Osteocyte (in vitro differentiated cells): Measurements from ENCODE around the gene TBC1D17. TPM values are rescaled to one million over a fixed set of nuclear protein-coding genes. Genes with fewer than 3 reads are reported as not detected.
A peak's percentile ranks its signal among the peaks of the same experiment; 100 is the strongest.

Experiments used
- DNase-seq: peaks from one replicate; pipeline ENCODE4 v3.0.0; 2021; ENCODE audit warnings: mixed read lengths; ENCODE audit not compliant: unreplicated experiment; ENCODE audit errors: extremely low spot score
- H3K27ac Mint-ChIP-seq: one replicate; pipeline ENCODE4 v1.8.0; 2021; ENCODE audit warnings: mild to moderate bottlenecking, mixed read lengths; ENCODE audit not compliant: unreplicated experiment
- H3K27me3 Mint-ChIP-seq: one replicate; pipeline ENCODE4 v1.8.0; 2021; ENCODE audit warnings: mixed read lengths; ENCODE audit not compliant: unreplicated experiment
- H3K36me3 Mint-ChIP-seq: one replicate; pipeline ENCODE4 v1.8.0; 2021; ENCODE audit warnings: mixed read lengths; ENCODE audit not compliant: unreplicated experiment
- H3K4me1 Mint-ChIP-seq: one replicate; pipeline ENCODE4 v1.8.0; 2021; ENCODE audit warnings: mixed read lengths; ENCODE audit not compliant: unreplicated experiment
- H3K4me3 Mint-ChIP-seq: one replicate; pipeline ENCODE4 v1.8.0; 2021; ENCODE audit warnings: mild to moderate bottlenecking, moderate library complexity, mixed read lengths; ENCODE audit not compliant: unreplicated experiment
- H3K9me3 Mint-ChIP-seq: one replicate; pipeline ENCODE4 v1.8.0; 2021; ENCODE audit warnings: mixed read lengths; ENCODE audit not compliant: unreplicated experiment
- CTCF ChIP-seq: fragments of 200-600 bp; sonication (generic); IDR thresholded peaks from 2 replicates; pipeline ENCODE4 v1.5.0; 2021; ENCODE audit warnings: antibody characterized with exemption, mild to moderate bottlenecking, moderate library complexity
- long read RNA-seq: library from polyadenylated mRNA; unstranded; transcript quantifications from one replicate; pipeline ENCODE4 v2.0.0, GENCODE V29; 2021
- total RNA-seq: library from RNA; stranded (reverse); gene quantifications from 2 replicates; pipeline ENCODE4 v1.2.1, GENCODE V29; 2021

TBC1D17 gene
- 69.2 and 71.9 TPM in 2 replicates for total RNA-seq
- long read RNA-seq, partial matches to known transcripts = 0 of 1 reads
- long read RNA-seq, other reads (novel, unspliced or antisense) = 1 of 1 reads

GRCh38 chr19:49877020-49877878, at the start of gene TBC1D17, which contains the start of gene AKT1S1:
TBC1D17 (plus strand) TSS chr19:49877702; CDS start chr19:49877724, 22 bp downstream.
AKT1S1 (minus strand) TSS chr19:49877355; CDS start chr19:49873295, 4,060 bp downstream.
- DNase-seq = peak; percentile 100
- Mint-ChIP-seq H3K9me3 (no peaks in the 10 kb centered on the region), H3K36me3 (peaks cover 26% of the 10 kb centered on the region), H3K27me3 (no peaks in the 10 kb centered on the region), H3K27ac (no peak within 1 kb of the TSS), H3K4me1 (peaks cover 23% of the 10 kb centered on the region), H3K4me3 (no peak within 1 kb of the TSS)
- no peak for TF ChIP-seq CTCF

- Mint-ChIP-seq H3K27ac (no peak overlapping the region), H3K27me3 (no peaks in the 10 kb centered on the region), H3K9me3 (no peaks in the 10 kb centered on the region), H3K4me1 (no peaks in the 10 kb centered on the region), H3K36me3 (peaks cover 22% of the 10 kb centered on the region), H3K4me3 (no peak overlapping the region)
- TF ChIP-seq CTCF = no peak
- DNase-seq = no peak
These were observed 48.3 kb upstream of the TBC1D17 start for GRCh38 chr19:49829200-49829599.

- TF ChIP-seq CTCF = no peak
- Mint-ChIP-seq H3K36me3 (peaks cover 24% of the 10 kb centered on the region), H3K4me1 (no peaks in the 10 kb centered on the region), H3K4me3 (no peak overlapping the region), H3K9me3 (no peaks in the 10 kb centered on the region), H3K27me3 (no peaks in the 10 kb centered on the region), H3K27ac (no peak overlapping the region)
- no peak for DNase-seq
These were observed 47.8 kb upstream of the TBC1D17 start for GRCh38 chr19:49829721-49830120.

GRCh38 chr19:49830766-49831165, 46.7 kb upstream of the TBC1D17 start:
- peaks cover 28% of the 10 kb centered on the region for H3K36me3 Mint-ChIP-seq
- no peak for DNase-seq
- H3K27me3 Mint-ChIP-seq = no peaks in the 10 kb centered on the region
- H3K4me3 Mint-ChIP-seq = no peak overlapping the region
- no peak for TF ChIP-seq CTCF
- no peak overlapping the region for H3K27ac Mint-ChIP-seq
- no peaks in the 10 kb centered on the region for H3K4me1 Mint-ChIP-seq
- no peaks in the 10 kb centered on the region for H3K9me3 Mint-ChIP-seq

- TF ChIP-seq CTCF = no peak
- Mint-ChIP-seq H3K27ac (no peak overlapping the region), H3K27me3 (no peaks in the 10 kb centered on the region), H3K4me1 (no peaks in the 10 kb centered on the region), H3K36me3 (peaks cover 26% of the 10 kb centered on the region), H3K4me3 (no peak overlapping the region), H3K9me3 (no peaks in the 10 kb centered on the region)
- no peak for DNase-seq
These were observed 45.9 kb upstream of the TBC1D17 start for GRCh38 chr19:49831592-49831991.
